Thymus (tissue), 11 donors: ENCODE measurements around the gene MIX23. TPM values are rescaled to one million over a fixed set of nuclear protein-coding genes. Genes with fewer than 3 reads are reported as not detected.

ENCODE experiments used
- DNase-seq, 9 donors: peaks; one replicate each; pipeline ENCODE4 v3.0.0-alpha.2; 2013; ENCODE audit warnings: low spot score in 9 of 9, low read depth in 6 of 9, missing footprints in 1 of 9
- H3K27ac ChIP-seq, 2 donors: one replicate each; pipeline ENCODE4 v1.5.1; 2013; ENCODE audit warnings: control low read depth in 1 of 2, low read depth in 1 of 2, low read length in 1 of 2, mild to moderate bottlenecking in 1 of 2, moderate library complexity in 1 of 2
- H3K27me3 ChIP-seq, 2 donors: one replicate each; pipeline ENCODE4 v1.5.1; 2013; ENCODE audit warnings: low read length in 1 of 2; ENCODE audit not compliant: control insufficient read depth in 2 of 2, insufficient read depth in 1 of 2
- H3K36me3 ChIP-seq, 2 donors: one replicate each; pipeline ENCODE4 v1.5.1; 2013; ENCODE audit warnings: low read length in 1 of 2, mild to moderate bottlenecking in 1 of 2, moderate library complexity in 1 of 2; ENCODE audit not compliant: control insufficient read depth in 2 of 2, insufficient read depth in 2 of 2
- H3K4me1 ChIP-seq, 2 donors: one replicate each; pipeline ENCODE4 v1.5.1; 2013; ENCODE audit warnings: low read length in 2 of 2; ENCODE audit not compliant: control insufficient read depth in 2 of 2, insufficient read depth in 2 of 2
- H3K4me3 ChIP-seq, 2 donors: one replicate each; pipeline ENCODE4 v1.5.1; 2013; ENCODE audit warnings: low read length in 2 of 2, control low read depth in 1 of 2, mild to moderate bottlenecking in 1 of 2
- H3K9me3 ChIP-seq, 2 donors: one replicate each; pipeline ENCODE4 v1.5.1; 2013; ENCODE audit warnings: low read length in 1 of 2, mild to moderate bottlenecking in 1 of 2; ENCODE audit not compliant: control insufficient read depth in 2 of 2, insufficient read depth in 1 of 2
- WGBS: extraction: QIAGEN DNeasy Blood & Tissue Kit; methylation state at CpG from one replicate; pipeline ENCODE4 v1.1.7; 2013; 5-methylcytosine and 5-hydroxymethylcytosine counted together
- polyA plus RNA-seq: library from polyadenylated mRNA; stranded (reverse); fragments of 200-250 nt; gene quantifications from one replicate; pipeline ENCODE4 v1.2.3, GENCODE V29; 2013
- total RNA-seq: library from RNA; stranded (reverse); fragments of 120-200 nt; gene quantifications from one replicate; pipeline ENCODE4 v1.2.4, GENCODE V29; 2013
- donor health status: healthy.

MIX23 gene
- total and polyA plus RNA-seq, 2 donors, result 33.8 to 40.1 TPM

DNA sequence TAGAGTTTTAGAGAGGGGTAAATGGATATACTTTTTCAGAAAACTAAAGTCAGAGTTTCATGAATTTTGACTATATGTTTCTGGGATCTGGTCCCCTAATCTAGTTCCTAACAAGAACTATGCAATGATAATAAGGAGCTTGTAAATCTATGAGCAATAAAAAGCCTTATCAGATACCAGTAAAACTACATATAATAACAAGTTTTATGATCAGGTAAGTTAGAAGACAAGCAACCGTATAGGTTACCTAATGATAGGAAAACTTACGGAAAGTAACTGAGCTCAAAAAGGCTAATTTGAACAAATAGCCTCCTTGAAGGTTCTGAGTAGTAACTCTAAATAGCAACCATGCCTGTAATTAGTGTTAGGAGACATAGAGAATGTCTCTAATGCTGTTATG is 21.0 kb downstream of the MIX23 start:
- Histone ChIP-seq H3K36me3 (peaks cover 17 to 23% of the 10 kb centered on the region in 2 donors), H3K4me3 (no peak overlapping the region), H3K9me3 (no peaks in the 10 kb centered on the region), H3K27me3 (no peaks in the 10 kb centered on the region), H3K27ac (no peak overlapping the region), H3K4me1 (no peaks in the 10 kb centered on the region)
- DNase-seq, result no peak
- WGBS, result 97% methylated on average over 2 of the region's 2 CpGs

DNA sequence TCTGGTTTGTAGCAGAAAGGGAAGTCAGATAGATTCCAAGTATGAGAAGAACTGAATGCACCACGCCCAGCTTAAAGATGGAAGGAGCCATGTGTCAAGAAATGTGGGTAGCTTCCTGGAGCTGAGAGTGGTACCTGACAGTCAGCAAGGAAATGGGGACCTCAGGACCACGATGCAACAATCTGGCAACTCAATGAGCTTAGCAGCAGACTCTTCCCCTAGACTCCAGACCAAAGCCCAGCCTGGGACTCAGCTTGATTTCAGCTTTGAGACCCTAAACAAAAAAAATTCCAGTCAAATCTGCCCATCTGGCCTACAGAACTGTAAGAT is 24.4 kb downstream of the MIX23 start:
- H3K27me3 ChIP-seq, result no peaks in the 10 kb centered on the region
- H3K27ac ChIP-seq, result no peak overlapping the region
- 95% methylated on average over 2 of the region's 2 CpGs for WGBS
- no peak for DNase-seq
- H3K9me3 ChIP-seq, result no peaks in the 10 kb centered on the region
- H3K4me1 ChIP-seq, result no peaks in the 10 kb centered on the region
- no peak overlapping the region for H3K4me3 ChIP-seq
- H3K36me3 ChIP-seq, result peaks cover 10 to 14% of the 10 kb centered on the region in 2 donors

DNA sequence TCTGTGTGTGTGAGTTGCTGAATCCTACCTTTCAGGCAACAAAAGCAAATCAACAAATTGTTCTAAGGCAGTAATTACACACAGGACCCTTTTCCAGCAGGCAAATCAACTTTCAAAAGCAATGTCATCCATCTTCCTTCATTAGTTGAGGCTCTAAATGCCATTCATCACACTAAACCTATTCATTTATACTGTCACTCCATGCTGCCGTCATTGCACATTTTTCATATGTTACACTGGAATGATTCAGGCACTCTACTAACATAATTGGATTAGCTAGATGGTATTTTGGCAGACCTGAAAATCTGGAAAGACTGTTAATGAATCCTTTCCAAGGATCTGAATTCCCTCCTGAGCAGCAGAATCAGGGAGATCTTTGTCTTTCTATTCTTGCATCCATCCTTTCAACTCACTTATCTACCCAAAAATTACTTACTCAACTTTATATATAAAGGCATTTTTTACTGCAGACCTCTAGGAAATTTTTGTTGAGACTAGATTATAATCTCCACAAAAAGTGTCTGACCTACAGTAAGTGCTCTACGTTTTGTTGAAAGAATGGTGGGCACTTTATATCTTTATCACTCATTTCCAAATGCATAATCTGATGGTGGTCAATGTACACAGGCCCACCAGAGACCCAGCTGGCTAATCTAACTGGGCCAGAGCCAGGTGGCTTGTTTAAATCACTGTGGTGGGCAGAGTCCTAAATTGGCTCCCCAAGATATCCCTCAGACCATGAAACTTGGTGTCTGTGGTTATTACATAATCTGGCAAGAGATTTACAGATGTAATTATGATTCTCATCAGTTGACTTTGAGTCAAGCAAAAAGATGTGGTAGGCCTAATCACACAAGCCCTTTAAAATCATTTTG is 25.0 kb downstream of the MIX23 start:
- Histone ChIP-seq H3K4me1 (no peaks in the 10 kb centered on the region), H3K27ac (no peak overlapping the region), H3K27me3 (no peaks in the 10 kb centered on the region), H3K9me3 (no peaks in the 10 kb centered on the region), H3K36me3 (peaks cover 10 to 14% of the 10 kb centered on the region in 2 donors), H3K4me3 (no peak overlapping the region)
- WGBS, result 95% methylated on average over 2 of the region's 2 CpGs
- DNase-seq, result no peak

DNA sequence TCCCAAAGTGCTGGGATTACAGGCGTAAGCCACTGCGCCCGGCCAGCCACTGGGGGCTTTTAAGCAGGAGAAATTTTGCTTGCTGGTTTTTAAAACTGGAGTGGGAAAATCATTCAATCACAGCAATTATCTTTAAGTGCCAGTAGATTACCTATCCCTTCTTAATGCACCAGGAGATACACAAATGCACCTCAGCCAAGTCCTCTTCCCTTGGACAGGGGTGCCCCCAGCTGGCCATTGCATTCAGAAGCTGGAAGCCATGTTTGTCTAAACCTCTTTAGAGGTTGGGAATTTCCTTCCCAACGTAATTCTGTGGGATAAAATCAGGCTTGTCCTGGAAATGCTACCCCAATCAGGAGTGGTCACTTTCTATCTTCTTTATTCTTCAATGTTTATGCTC is 26.6 kb downstream of the MIX23 start:
- DNase-seq, result peak in 6 of 9 donors; percentile 4 to 54 (median 10)
- Histone ChIP-seq H3K9me3 (no peaks in the 10 kb centered on the region), H3K36me3 (peaks cover 5 to 7% of the 10 kb centered on the region in 2 donors), H3K27ac (no peak overlapping the region), H3K4me3 (no peak overlapping the region), H3K27me3 (no peaks in the 10 kb centered on the region), H3K4me1 (no peaks in the 10 kb centered on the region)
- WGBS, result 92% methylated on average over 4 of the region's 4 CpGs

DNA sequence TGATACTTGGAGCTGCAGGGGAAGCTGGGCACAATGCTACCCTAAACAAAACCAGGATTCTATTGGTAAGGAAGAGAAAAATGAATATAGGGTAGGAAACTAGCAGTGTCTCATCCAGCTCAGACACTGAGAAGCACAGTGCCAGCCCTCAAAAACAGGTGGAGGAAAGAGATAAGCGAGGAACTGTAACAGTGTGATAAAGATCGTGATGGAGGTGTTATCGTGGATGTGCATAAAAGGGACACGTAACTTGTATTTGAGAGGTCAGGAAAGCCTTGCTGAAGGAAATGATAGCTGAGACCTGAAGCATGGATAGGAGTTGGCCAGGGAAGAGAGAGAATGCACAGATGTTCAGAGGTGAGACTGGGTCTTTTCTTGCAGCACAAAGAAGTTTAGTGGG is 27.4 kb downstream of the MIX23 start:
- H3K27me3 ChIP-seq, result no peaks in the 10 kb centered on the region
- H3K9me3 ChIP-seq, result no peaks in the 10 kb centered on the region
- DNase-seq, result no peak
- 33% methylated on average over 4 of the region's 4 CpGs for WGBS
- H3K4me1 ChIP-seq, result no peaks in the 10 kb centered on the region
- H3K36me3 ChIP-seq, result peaks cover 4 to 7% of the 10 kb centered on the region in 2 donors
- no peak overlapping the region for H3K27ac ChIP-seq
- no peak overlapping the region for H3K4me3 ChIP-seq

DNA sequence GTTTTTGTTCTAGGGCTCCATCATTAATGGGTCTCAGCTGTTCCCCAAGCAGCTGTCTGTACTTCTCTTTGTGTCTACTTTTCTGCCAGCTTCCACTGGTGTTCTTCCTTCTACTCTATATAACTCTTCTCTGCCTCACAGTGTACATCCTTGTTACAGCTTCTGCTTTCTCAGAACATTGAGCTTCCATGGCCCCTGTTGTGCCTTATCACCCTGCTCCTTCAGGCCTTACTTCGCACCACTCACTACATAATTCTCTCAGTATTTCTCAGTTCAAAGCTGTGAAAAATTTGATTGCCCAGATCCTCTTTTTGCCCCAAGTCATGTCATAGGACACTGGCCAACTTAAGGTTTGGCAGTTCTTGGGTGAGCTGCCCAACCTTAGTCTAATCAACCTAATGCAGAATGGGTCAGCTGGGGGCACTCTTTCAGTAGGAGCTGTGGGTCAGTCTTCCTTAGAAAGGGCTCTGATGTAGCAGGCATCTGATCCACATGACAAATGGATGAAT is 29.1 kb downstream of the MIX23 start:
- peaks cover 4 to 7% of the 10 kb centered on the region in 2 donors for H3K36me3 ChIP-seq
- 98% methylated on average over 1 of the region's 1 CpG for WGBS
- no peak for DNase-seq
- no peak overlapping the region for H3K27ac ChIP-seq
- no peaks in the 10 kb centered on the region for H3K4me1 ChIP-seq
- no peaks in the 10 kb centered on the region for H3K9me3 ChIP-seq
- H3K4me3 ChIP-seq, result no peak overlapping the region
- no peaks in the 10 kb centered on the region for H3K27me3 ChIP-seq

DNA sequence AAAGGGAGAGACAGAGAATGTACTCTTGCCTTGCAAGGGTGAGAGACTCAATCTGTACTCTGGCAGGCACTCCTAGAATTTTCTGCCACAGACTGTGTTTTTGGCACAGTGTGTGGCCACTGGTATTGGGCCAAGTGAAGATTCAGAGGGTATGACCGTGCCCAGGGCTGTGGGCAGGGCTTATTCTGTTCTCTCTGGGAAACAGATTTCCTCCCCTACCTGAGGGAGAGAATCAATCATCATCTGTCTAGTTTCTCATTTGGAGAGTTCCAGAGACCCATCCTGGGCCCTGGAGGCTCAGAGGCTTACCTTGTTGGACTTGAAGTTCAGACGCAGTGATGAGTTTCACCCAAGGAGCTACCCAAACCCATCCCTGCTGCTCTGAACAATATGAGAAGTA is 29.8 kb downstream of the MIX23 start:
- no peak overlapping the region for H3K4me3 ChIP-seq
- DNase-seq, result no peak
- no peaks in the 10 kb centered on the region for H3K9me3 ChIP-seq
- no peak overlapping the region for H3K27ac ChIP-seq
- H3K27me3 ChIP-seq, result no peaks in the 10 kb centered on the region
- 94% methylated on average over 2 of the region's 2 CpGs for WGBS
- H3K36me3 ChIP-seq, result peaks cover under 1 to 2% of the 10 kb centered on the region in 2 donors
- no peaks in the 10 kb centered on the region for H3K4me1 ChIP-seq

DNA sequence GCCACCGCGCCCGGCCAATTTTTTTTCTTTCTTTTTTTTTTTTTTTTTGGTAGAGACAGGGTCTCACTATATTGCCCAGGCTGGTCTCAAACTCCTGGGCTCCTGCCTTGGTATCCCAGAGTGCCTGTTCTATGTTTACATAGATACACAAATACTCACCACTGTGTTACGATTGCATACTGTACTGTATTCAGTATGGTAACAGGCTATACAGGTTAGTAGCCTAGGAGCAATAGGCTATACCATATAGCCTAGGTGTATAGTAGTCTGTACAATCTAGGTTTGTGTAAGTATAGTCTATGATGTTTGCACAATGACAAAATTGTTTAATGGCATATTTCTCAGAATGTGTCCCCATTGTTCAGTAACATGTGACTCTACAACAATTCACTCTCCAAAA is 31.4 kb downstream of the MIX23 start:
- Histone ChIP-seq H3K4me1 (no peaks in the 10 kb centered on the region), H3K4me3 (no peak overlapping the region), H3K27me3 (no peaks in the 10 kb centered on the region), H3K36me3 (no peaks in the 10 kb centered on the region), H3K9me3 (no peaks in the 10 kb centered on the region), H3K27ac (no peak overlapping the region)
- over 99% methylated on average over 4 of the region's 4 CpGs for WGBS
- DNase-seq, result no peak

DNA sequence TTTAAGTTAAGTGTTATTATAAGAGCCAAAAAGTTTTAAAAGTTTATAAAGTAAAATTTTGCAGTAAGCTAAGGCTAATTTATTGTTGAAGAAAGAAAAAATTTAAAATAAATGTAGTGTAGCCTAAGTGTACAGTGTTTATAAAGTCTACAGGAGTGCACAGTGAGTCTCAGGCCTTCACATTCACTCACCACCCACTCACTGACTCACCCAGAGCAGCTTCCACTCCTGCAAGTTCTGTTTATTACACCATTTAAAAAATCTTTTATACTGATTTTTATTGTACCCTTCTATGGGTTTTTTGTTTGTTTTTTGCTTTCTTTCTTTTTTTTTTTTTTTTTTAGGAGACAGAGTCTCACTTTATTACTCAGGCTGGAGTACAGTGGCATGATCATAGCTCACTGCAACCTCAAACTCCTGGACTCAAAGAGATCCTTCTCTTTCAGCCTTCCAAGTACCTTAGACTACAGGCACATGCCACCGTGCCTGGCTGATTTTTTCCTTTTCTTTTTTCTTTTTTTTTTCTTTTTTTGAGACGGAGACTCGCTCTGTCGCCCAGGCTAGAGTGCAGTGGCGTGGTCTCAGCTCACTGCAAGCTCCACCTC is 32.1 kb downstream of the MIX23 start:
- WGBS, result 86% methylated on average over 5 of the region's 5 CpGs
- H3K27ac ChIP-seq, result no peak overlapping the region
- H3K4me1 ChIP-seq, result no peaks in the 10 kb centered on the region

More for the DNA sequence above, 32.1 kb downstream of the MIX23 start:
- Histone ChIP-seq H3K27me3 (no peaks in the 10 kb centered on the region), H3K4me3 (no peak overlapping the region), H3K36me3 (no peaks in the 10 kb centered on the region), H3K9me3 (no peaks in the 10 kb centered on the region)
- DNase-seq, result no peak
